Suprapubic skin (tissue), 4 donors: Measurements from ENCODE around the gene AUTS2. TPM values are rescaled to one million over a fixed set of nuclear protein-coding genes. Genes with fewer than 3 reads are reported as not detected.

ENCODE experiments used
- DNase-seq, 2 donors: peaks; one replicate each; pipeline ENCODE4 v3.0.0-alpha.2; 2019; ENCODE audit warnings: low spot score in 2 of 2
- H3K27ac ChIP-seq: fragments of 200-600 bp; sonication (generic); one replicate; pipeline ENCODE4 v1.5.1; 2019
- H3K27me3 ChIP-seq: fragments of 200-600 bp; sonication (generic); one replicate; pipeline ENCODE4 v1.5.1; 2019
- H3K36me3 ChIP-seq: fragments of 200-600 bp; sonication (generic); one replicate; pipeline ENCODE4 v1.5.1; 2019
- H3K4me1 ChIP-seq: fragments of 200-600 bp; sonication (generic); one replicate; pipeline ENCODE4 v1.5.1; 2019
- H3K4me3 ChIP-seq: fragments of 200-600 bp; sonication (generic); one replicate; pipeline ENCODE4 v1.5.1; 2019; ENCODE audit warnings: mild to moderate bottlenecking
- H3K9me3 ChIP-seq: fragments of 200-600 bp; sonication (generic); one replicate; pipeline ENCODE4 v1.5.1; 2019
- CTCF ChIP-seq, 2 donors: fragments of 200-600 bp in 1 of 2; fragments of 450-650 bp in 1 of 2; sonication (generic) in 1 of 2; IDR thresholded peaks; one replicate each; pipeline ENCODE4 v1.5.1; 2016 to 2019; ENCODE audit warnings: antibody characterized with exemption in 2 of 2, mild to moderate bottlenecking in 1 of 2, moderate library complexity in 1 of 2
- EP300 ChIP-seq: sonication (generic); formaldehyde crosslinking; IDR thresholded peaks from one replicate; pipeline ENCODE4 v1.6.1; 2017; ENCODE audit warnings: antibody characterized with exemption
- POLR2A ChIP-seq, 2 donors: fragments of 450-650 bp; IDR thresholded peaks; one replicate each; pipeline ENCODE4 v1.6.1; 2017; ENCODE audit warnings: antibody characterized with exemption in 2 of 2, mild to moderate bottlenecking in 2 of 2, moderate library complexity in 2 of 2
- POLR2AphosphoS5 ChIP-seq, 3 donors: sonication (generic); formaldehyde crosslinking; IDR thresholded peaks; one replicate each; pipeline ENCODE4 v1.6.1; 2017; ENCODE audit warnings: antibody characterized with exemption in 3 of 3
- WGBS: methylation state at CpG from one replicate; pipeline ENCODE4 v1.1.5; 2018; 5-methylcytosine and 5-hydroxymethylcytosine counted together
- total RNA-seq, 4 donors: library from RNA; depleted of rRNA; stranded (reverse); fragments of >200 nt; gene quantifications; one replicate each; pipeline ENCODE4 v1.1.0, GENCODE V29; 2016

The AUTS2 gene
- total RNA-seq, 4 donors from 2014 or later, result 31.0 to 102 (median 56.4) TPM

DNA sequence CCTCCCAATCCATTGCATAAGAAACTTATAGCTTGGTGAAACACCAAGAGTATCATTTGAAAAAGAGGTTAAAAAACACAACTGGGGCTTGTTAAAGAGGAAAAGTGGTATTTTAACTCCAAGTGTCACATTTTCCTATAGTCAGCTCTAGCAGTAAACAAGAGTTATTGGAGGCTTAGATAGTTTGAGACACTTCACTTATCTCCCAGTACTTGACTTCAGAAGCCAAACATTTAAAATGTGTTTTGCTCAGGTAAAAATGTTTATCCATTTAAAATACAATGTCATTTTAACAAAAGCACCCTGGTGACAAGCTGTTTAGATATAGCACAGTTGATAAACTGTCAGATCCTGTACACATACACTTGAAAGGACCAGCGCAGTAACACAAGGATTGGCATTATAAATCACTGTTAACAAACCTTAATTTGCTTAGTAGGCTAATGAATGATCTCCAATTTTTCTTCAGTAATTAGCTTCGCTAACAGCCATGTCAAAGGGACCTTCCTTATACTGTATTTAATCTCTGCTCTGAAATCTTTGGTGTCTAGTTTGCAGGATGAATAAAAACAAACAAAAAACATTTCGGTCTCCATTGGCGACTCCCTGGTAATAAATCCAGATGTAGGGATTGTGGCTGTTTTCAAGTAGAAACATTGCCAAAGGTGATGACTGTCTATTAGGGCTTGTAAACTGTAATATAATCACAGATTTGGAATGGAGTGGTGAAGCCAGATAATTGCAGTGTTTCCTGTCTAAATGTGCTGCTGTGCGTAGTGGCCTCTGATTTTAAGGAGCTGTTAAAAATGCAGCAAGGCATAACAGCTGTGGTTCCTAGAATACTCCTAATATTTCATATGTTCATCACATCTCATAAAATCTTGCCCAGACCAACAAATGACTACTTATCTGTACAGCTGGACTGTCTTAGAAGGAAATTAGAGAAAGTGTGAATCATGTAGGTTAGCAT is 545.1 kb downstream of the AUTS2 start:
- TF ChIP-seq POLR2AphosphoS5 (IDR thresholded peaks at IDR 0.05) (no peak), CTCF (IDR thresholded peaks at IDR 0.05) (no peak), EP300 (no peak)
- DNase-seq, result no peak
- Histone ChIP-seq H3K36me3 (no peaks in the 10 kb centered on the region), H3K27ac (no peak overlapping the region), H3K9me3 (no peaks in the 10 kb centered on the region), H3K27me3 (no peaks in the 10 kb centered on the region), H3K4me1 (peaks cover 2% of the 10 kb centered on the region), H3K4me3 (no peak overlapping the region)
- 43% methylated on average over 5 of the region's 5 CpGs for WGBS

DNA sequence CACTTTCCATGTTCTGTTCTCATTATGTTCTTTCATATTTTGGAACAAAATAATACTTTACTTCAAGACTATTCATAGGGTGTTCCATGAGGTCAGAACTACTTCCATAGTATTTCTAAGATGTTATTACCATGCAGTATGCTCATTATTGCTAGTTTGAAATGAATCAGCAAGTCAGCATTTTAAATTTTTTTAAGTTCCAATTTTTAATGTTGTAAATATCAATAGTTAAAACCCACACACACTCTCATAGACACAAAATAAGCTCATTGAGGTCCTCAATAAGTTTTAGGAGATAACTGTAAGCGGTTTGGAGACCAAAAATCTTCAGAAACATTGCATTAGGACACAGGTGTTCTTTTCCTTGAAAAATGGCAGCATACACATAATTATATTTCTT is 550.7 kb downstream of the AUTS2 start:
- Histone ChIP-seq H3K27ac (no peak overlapping the region), H3K27me3 (no peaks in the 10 kb centered on the region), H3K9me3 (peaks cover 4% of the 10 kb centered on the region), H3K4me3 (no peak overlapping the region), H3K4me1 (no peaks in the 10 kb centered on the region), H3K36me3 (no peaks in the 10 kb centered on the region)
- no peak for DNase-seq
- TF ChIP-seq POLR2AphosphoS5 (IDR thresholded peaks at IDR 0.05) (no peak), CTCF (IDR thresholded peaks at IDR 0.05) (no peak), EP300 (no peak), POLR2A (IDR thresholded peaks at IDR 0.05) (no peak)
- 93% methylated on average over 1 of the region's 1 CpG for WGBS

GRCh38 chr7:70152313-70152712 is 554.0 kb downstream of the AUTS2 start:
- Histone ChIP-seq H3K9me3 (peaks cover 4% of the 10 kb centered on the region), H3K27ac (no peak overlapping the region), H3K4me1 (no peaks in the 10 kb centered on the region), H3K36me3 (no peaks in the 10 kb centered on the region), H3K4me3 (no peak overlapping the region), H3K27me3 (no peaks in the 10 kb centered on the region)
- TF ChIP-seq CTCF (IDR thresholded peaks at IDR 0.05) (no peak), POLR2AphosphoS5 (IDR thresholded peaks at IDR 0.05) (no peak), EP300 (no peak), POLR2A (IDR thresholded peaks at IDR 0.05) (no peak)
- DNase-seq, result no peak
- WGBS, result 88% methylated on average over 1 of the region's 1 CpG

DNA sequence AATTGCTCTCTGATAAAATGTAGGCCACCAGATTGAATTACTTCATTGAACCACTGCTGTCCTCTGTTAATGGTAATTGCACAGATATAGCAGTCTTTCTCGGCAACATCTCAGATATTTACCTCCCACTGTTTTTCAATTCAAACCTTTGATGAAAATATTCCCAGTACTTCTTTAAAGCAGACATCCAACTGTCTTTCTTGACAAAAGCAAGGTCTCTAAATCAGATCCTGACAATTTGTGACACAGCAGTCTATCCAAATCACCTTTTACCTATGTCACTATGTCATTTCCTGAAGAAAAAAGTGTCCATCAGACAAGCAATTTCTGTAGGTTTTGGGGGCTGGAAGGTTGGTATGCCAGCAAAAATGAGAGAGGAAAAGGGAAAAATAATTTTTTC is 555.7 kb downstream of the AUTS2 start:
- TF ChIP-seq CTCF (IDR thresholded peaks at IDR 0.05) (no peak), POLR2A (IDR thresholded peaks at IDR 0.05) (no peak), POLR2AphosphoS5 (IDR thresholded peaks at IDR 0.05) (no peak), EP300 (no peak)
- WGBS, result 84% methylated on average over 1 of the region's 1 CpG
- Histone ChIP-seq H3K4me1 (no peaks in the 10 kb centered on the region), H3K4me3 (no peak overlapping the region), H3K27me3 (no peaks in the 10 kb centered on the region), H3K36me3 (no peaks in the 10 kb centered on the region), H3K27ac (no peak overlapping the region), H3K9me3 (peaks cover 4% of the 10 kb centered on the region)
- DNase-seq, result no peak

GRCh38 chr7:70154521-70155180 is 556.4 kb downstream of the AUTS2 start:
- no peak for TF ChIP-seq POLR2AphosphoS5 (IDR thresholded peaks at IDR 0.05)
- TF ChIP-seq CTCF (IDR thresholded peaks at IDR 0.05), result no peak
- no peak for TF ChIP-seq POLR2A (IDR thresholded peaks at IDR 0.05)
- no peak for TF ChIP-seq EP300
- Histone ChIP-seq H3K36me3 (no peaks in the 10 kb centered on the region), H3K9me3 (peaks cover 4% of the 10 kb centered on the region), H3K27ac (no peak overlapping the region), H3K27me3 (no peaks in the 10 kb centered on the region), H3K4me3 (no peak overlapping the region), H3K4me1 (no peaks in the 10 kb centered on the region)
- 96% methylated on average over 3 of the region's 3 CpGs for WGBS
- DNase-seq, result no peak
